Heart right ventricle (tissue), 16 donors: Measurements from ENCODE around the gene TWSG1. TPM values are rescaled to one million over a fixed set of nuclear protein-coding genes. Genes with fewer than 3 reads are reported as not detected.

Experiments
- ATAC-seq, 8 donors: fragments of 200-7000 bp; cut with Tn5 transposase; one replicate each; pipeline ENCODE4 v1.9.1; 2020; ENCODE audit warnings: mild to moderate bottlenecking in 8 of 8, moderate library complexity in 8 of 8, moderate number of reproducible peaks in 1 of 8
- DNase-seq, 2 donors: peaks; one replicate each; pipeline ENCODE4 v3.0.0-alpha.2; 2020
- H3K27ac ChIP-seq, 10 donors: fragments of 200-600 bp; sonication (generic) in 2 of 10; one replicate each; pipeline versions ENCODE4 v1.5.0 to v1.8.0; 2020 to 2022; ENCODE audit warnings: mild to moderate bottlenecking in 3 of 10
- H3K27me3 ChIP-seq, 7 donors: fragments of 200-600 bp; one replicate each; pipeline ENCODE4 v1.8.0; 2021 to 2022; ENCODE audit warnings: mild to moderate bottlenecking in 2 of 7
- H3K36me3 ChIP-seq, 9 donors: fragments of 200-600 bp; sonication (generic) in 1 of 9; one replicate each; pipeline versions ENCODE4 v1.5.0 to v1.8.0; 2020 to 2022; ENCODE audit warnings: mild to moderate bottlenecking in 2 of 9
- H3K4me1 ChIP-seq, 9 donors: fragments of 200-600 bp; sonication (generic) in 1 of 9; one replicate each; pipeline versions ENCODE4 v1.5.0 to v1.8.0; 2020 to 2022; ENCODE audit warnings: mild to moderate bottlenecking in 4 of 9
- H3K4me3 ChIP-seq, 10 donors: fragments of 200-600 bp; sonication (generic) in 2 of 10; one replicate each; pipeline versions ENCODE4 v1.5.0 to v1.8.0; 2020 to 2022; ENCODE audit warnings: mild to moderate bottlenecking in 7 of 10, moderate library complexity in 2 of 10
- H3K9me3 ChIP-seq, 11 donors: fragments of 200-600 bp in 10 of 11; sonication (generic) in 2 of 11; one replicate each; pipeline versions ENCODE4 v1.5.0 to v1.8.0; 2013 to 2022; ENCODE audit warnings: mild to moderate bottlenecking in 2 of 11, control low read depth in 1 of 11, moderate library complexity in 1 of 11
- whole genome bisulfite sequencing, 2 donors: extraction: QIAGEN DNeasy Blood & Tissue Kit; methylation state at CpG; one replicate each; pipeline ENCODE4 v1.1.7; 2013; ENCODE audit warnings: inconsistent platforms in 1 of 2; 5-methylcytosine and 5-hydroxymethylcytosine counted together
- intact Hi-C, 10 donors: fragments of 100-400 bp; cut with DNase I; formaldehyde crosslinking; loops; one replicate each; pipeline versions ENCODE4 v1.11.1 to v1.14.2; 2022
- polyA plus RNA-seq, 2 donors: library from polyadenylated mRNA; stranded (reverse); fragments of 200-250 nt; gene quantifications; one replicate each; pipeline ENCODE4 v1.2.3, GENCODE V29; 2013
- total RNA-seq, 10 donors: library from RNA; stranded (reverse); fragmentation: NEBNext Ultra II Directional in 3 of 10; extraction: Animal tissue kit (Norgen Biotek cat#: 25700) in 3 of 10; gene quantifications; one replicate each; pipeline versions ENCODE4 v1.2.1 to v1.2.4, GENCODE V29; 2021 to 2023
- TF ChIP-seq, protein P1 (sequence below), 9 donors: fragments of 200-600 bp; sonication (generic) in 2 of 9; IDR thresholded peaks; one replicate each; pipeline versions ENCODE4 v1.5.0 to v1.8.0; 2021 to 2022; ENCODE audit warnings: antibody characterized with exemption in 9 of 9, mild to moderate bottlenecking in 5 of 9, moderate library complexity in 1 of 9
- donor health status: Arrhythmogenic right ventricular cardiomyopathy.
- donor health status: ischemic (EF 13 %, LVEDD 7.1; RV severe dilation, severe dysfunction).
- donor health status: healthy with polysubstance abuse.
- donor health status: DM: no; HTN: yes; CAD: no.
- donor health status: DM: no; HTN: no; CAD: no.
- donor health status: ischemic (EF 25% LVEDD 6.9; RV normal size, moderate dysfunction).
- donor health status: ischemic (EF 25% LVEDD 5.7; RV mildly dilated, moderate dysfunction).
- donor health status: healthy.
- donor health status: DM: yes; HTN: yes; CAD: no.
- donor health status: Ischemic cardiomyopathy.
- donor health status: ischemic (EF 35%, LVEDD 5.7; RV mildly dilated, moderate dysfunction).
- donor health status: nonischemic (EF 11% LVEDD 7.7; RV severe dilation, severe dysfunction).
- donor health status: DM: yes; HTN: yes; CAD: no.
- donor health status: PGD.
- donor health status: ischemic (EF 29% LVEDD 5.4; RV normal size, mild dysfunction).
- donor health status: nonischemic (EF 23%, LVEDD 6.1; RV moderate dilation, normal function).

TWSG1 gene
- total and polyA plus RNA-seq, 12 donors, result 6.6 to 15.0 (median 11.2) TPM

DNA sequence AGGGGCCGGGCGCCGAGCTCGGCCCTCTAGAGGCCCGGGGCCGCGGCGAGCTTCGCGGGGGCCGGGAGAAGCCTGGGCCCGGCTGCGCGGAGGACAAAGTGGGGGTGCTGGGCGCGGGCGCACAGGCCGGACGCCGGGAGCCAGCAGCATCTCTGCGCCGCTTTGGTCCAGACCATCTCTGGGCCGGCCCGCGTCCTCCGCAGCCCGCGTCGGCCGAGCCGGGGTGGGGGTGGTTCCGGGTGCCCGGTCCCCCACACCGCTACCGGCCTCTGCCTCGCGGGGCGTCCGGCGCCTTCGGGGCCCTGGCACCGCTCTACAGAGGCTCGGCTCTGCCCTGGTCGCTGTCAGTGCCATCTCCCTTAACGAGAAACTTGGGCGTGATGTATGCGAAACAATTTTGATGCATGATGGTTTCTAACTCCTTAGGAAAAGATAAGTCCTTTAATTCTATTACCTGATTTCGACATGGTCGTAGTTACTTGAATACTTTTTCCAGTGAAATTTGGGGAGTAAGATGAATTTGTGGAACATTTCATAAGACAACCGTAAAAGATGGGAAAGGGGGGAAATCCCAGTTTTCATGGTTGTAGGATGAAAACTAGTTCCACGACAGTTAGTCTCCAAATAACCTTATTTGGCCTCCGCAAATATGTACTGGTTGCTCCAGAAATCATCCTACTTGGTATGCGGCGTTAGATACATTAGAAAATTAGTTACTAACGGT, 562 bp downstream of the TWSG1 start:
- DNase-seq (no peak), ATAC-seq (peak in 7 of 8 donors; percentile 35 to 75 (median 58))
- peak overlapping the region in 9 of 10 donors; percentile 29 to 88 (median 80) for H3K27ac ChIP-seq
- H3K4me3 ChIP-seq, result peak overlapping the region; percentile 58 to 95 (median 78)
- H3K4me1 ChIP-seq, result peaks cover 0 to 27% (median 16%) of the 10 kb centered on the region in 9 donors
- TF ChIP-seq, protein P1, sequence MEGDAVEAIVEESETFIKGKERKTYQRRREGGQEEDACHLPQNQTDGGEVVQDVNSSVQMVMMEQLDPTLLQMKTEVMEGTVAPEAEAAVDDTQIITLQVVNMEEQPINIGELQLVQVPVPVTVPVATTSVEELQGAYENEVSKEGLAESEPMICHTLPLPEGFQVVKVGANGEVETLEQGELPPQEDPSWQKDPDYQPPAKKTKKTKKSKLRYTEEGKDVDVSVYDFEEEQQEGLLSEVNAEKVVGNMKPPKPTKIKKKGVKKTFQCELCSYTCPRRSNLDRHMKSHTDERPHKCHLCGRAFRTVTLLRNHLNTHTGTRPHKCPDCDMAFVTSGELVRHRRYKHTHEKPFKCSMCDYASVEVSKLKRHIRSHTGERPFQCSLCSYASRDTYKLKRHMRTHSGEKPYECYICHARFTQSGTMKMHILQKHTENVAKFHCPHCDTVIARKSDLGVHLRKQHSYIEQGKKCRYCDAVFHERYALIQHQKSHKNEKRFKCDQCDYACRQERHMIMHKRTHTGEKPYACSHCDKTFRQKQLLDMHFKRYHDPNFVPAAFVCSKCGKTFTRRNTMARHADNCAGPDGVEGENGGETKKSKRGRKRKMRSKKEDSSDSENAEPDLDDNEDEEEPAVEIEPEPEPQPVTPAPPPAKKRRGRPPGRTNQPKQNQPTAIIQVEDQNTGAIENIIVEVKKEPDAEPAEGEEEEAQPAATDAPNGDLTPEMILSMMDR (IDR thresholded peaks at IDR 0.05), result peak in 3 of 9 donors; percentile 21 to 34 (median 23)
- WGBS, 2 donors, result 5% methylated on average over 44 to 55 of the region's 55 CpGs
- intact Hi-C loops, result loop anchor here in 4 of 10 donors (2.0 to 10.0 kb wide), 6 partner anchors 137 to 263 kb away; partner anchors contain the start of gene RALBP1 (in 2 of the 4)
- peaks cover 0 to 4% (median 0%) of the 10 kb centered on the region in 7 donors for H3K27me3 ChIP-seq
- H3K9me3 ChIP-seq, result no peaks in the 10 kb centered on the region
- H3K36me3 ChIP-seq, result peaks cover 0 to 30% (median 14%) of the 10 kb centered on the region in 9 donors

DNA sequence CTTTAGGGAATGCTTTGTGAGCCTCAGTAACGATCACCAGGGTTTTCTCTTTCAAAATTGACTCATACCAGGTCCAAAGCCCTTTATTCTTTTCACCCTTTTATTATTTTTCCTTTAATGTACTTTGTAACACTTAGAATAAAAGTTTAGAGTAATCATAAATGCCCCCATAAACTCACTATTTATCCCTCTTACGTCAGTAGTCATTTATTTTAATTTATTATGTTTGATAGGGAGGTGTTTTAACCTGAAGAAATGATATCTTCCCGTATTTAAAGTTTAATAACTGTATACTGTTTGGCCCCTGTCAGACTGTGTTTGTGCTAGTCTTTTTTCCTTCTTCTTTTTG, 1.1 kb downstream of the TWSG1 start:
- no peak for ATAC-seq
- Histone ChIP-seq H3K36me3 (peaks cover 0 to 36% (median 14%) of the 10 kb centered on the region in 9 donors), H3K9me3 (no peaks in the 10 kb centered on the region), H3K4me3 (peak overlapping the region in 9 of 10 donors; percentile 58 to 95 (median 79)), H3K4me1 (peaks cover 0 to 27% (median 16%) of the 10 kb centered on the region in 9 donors), H3K27me3 (peaks cover 0 to 4% (median 0%) of the 10 kb centered on the region in 7 donors), H3K27ac (peak overlapping the region in 1 of 10 donors; percentile 88)
- intact Hi-C loops, result loop anchor here in 2 of 10 donors (2.0 to 10.0 kb wide), 4 partner anchors 139 to 261 kb away; partner anchors contain the start of gene RALBP1 (in 2 of the 2)
- WGBS, 2 donors, result 59 to 60% methylated on average over 3 of the region's 3 CpGs
- TF ChIP-seq, protein P1 (IDR thresholded peaks at IDR 0.05), result no peak
- no peak for DNase-seq

DNA sequence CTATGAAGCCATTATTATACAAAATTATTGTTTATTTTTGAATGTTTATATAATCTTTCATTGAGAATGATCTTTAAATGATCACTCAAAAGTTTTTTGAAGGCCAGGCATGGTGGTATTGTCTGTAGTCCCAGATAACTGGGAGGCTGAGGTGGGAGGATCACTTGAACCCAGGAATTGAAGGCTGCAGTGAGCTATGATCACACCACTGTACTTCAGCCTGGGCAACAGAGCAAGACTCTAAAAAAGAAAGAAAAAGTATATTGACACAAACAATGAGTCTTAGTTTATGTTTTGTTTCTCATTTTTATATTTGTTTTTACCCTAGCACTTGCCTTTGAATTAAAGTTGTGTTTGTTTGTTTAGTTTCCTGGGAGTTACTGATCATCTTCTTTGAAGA, 2.3 kb downstream of the TWSG1 start:
- no peak overlapping the region for H3K27ac ChIP-seq
- H3K27me3 ChIP-seq, result peaks cover 0 to 4% (median 0%) of the 10 kb centered on the region in 7 donors
- H3K4me1 ChIP-seq, result peaks cover 0 to 27% (median 16%) of the 10 kb centered on the region in 9 donors
- intact Hi-C loops, result loop anchor here in 2 of 10 donors (5.0 to 10.0 kb wide), 3 partner anchors 140 to 262 kb away; partner anchors contain the start of gene RALBP1 (in 1 of the 2)
- ATAC-seq (no peak), DNase-seq (no peak)
- TF ChIP-seq, protein P1 (IDR thresholded peaks at IDR 0.05), result no peak
- H3K9me3 ChIP-seq, result no peaks in the 10 kb centered on the region
- H3K36me3 ChIP-seq, result peaks cover 0 to 45% (median 19%) of the 10 kb centered on the region in 9 donors
- H3K4me3 ChIP-seq, result no peak overlapping the region

DNA sequence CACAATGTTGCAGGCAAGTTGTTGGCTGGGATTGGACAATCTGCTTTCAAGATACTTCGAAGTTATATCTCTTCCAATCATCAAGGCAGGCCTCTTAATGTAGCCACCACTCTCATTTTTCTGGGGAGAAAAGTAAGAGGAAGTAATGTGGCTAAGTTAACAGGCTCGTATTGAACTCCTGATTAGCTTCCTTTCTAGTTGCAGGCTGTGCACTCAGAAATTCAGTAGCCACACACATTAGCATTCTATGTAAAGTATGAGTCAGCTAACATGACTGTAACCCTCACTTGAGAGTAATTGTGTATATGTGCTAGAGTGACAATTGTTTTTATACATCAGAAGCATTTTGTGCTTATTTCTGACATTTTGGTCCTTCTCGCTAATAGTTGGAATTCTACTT, 3.3 kb downstream of the TWSG1 start:
- Histone ChIP-seq H3K9me3 (no peaks in the 10 kb centered on the region), H3K4me1 (peaks cover 0 to 27% (median 16%) of the 10 kb centered on the region in 9 donors), H3K27ac (no peak overlapping the region), H3K27me3 (peaks cover 0 to 4% (median 0%) of the 10 kb centered on the region in 7 donors), H3K36me3 (peaks cover 0 to 55% (median 19%) of the 10 kb centered on the region in 9 donors), H3K4me3 (no peak overlapping the region)
- 71 to 77% methylated on average over 3 of the region's 3 CpGs for WGBS, 2 donors
- DNase-seq (no peak), ATAC-seq (no peak)
- intact Hi-C loops, result loop anchor here in 2 of 10 donors (5.0 to 10.0 kb wide), 3 partner anchors 139 to 263 kb away; partner anchors contain the start of gene RALBP1 (in 1 of the 2)
- TF ChIP-seq, protein P1 (IDR thresholded peaks at IDR 0.05), result no peak
